Inflammatory macrophage treated with lipopolysaccharide for 4 hours (primary cell): ENCODE results near the gene CPOX.

Experiments
- DNase-seq: peaks from one replicate; pipeline ENCODE4 v3.0.0-alpha.2; 2020

CPOX gene

GRCh38 chr3:98594628-98595324, 1.4 kb upstream of the CPOX start:
- DNase-seq: no peak

- peak; percentile 34 for DNase-seq
These were observed 971 bp downstream of the CPOX start for GRCh38 chr3:98592345-98592935.

GRCh38 chr3:98589331-98590036, 3.9 kb downstream of the CPOX start:
- no peak for DNase-seq

GRCh38 chr3:98588065-98588464, 5.3 kb downstream of the CPOX start:
- no peak for DNase-seq

- DNase-seq: peak; percentile 62
These were observed 5.8 kb downstream of the CPOX start for GRCh38 chr3:98587654-98588053.

- no peak for DNase-seq
These were observed 8.9 kb downstream of the CPOX start for GRCh38 chr3:98584547-98584946.

GRCh38 chr3:98583766-98584165, 9.6 kb downstream of the CPOX start:
- DNase-seq: no peak

- DNase-seq: no peak
These were observed 11.4 kb downstream of the CPOX start for GRCh38 chr3:98582042-98582441.

- no peak for DNase-seq
These were observed 11.9 kb downstream of the CPOX start for GRCh38 chr3:98581474-98581873.

GRCh38 chr3:98580401-98581386, 12.7 kb downstream of the CPOX start:
- DNase-seq: no peak

- no peak for DNase-seq
These were observed 16.1 kb downstream of the CPOX start for GRCh38 chr3:98577178-98577895.

GRCh38 chr3:98574132-98574531, 19.3 kb downstream of the CPOX start:
- DNase-seq: no peak

GRCh38 chr3:98573181-98573728, 20.2 kb downstream of the CPOX start:
- peak; percentile 36 for DNase-seq

- DNase-seq: no peak
These were observed 25.0 kb downstream of the CPOX start for GRCh38 chr3:98568402-98568801.

- no peak for DNase-seq
These were observed 25.6 kb downstream of the CPOX start for GRCh38 chr3:98567666-98568270.

GRCh38 chr3:98565843-98566242, 27.6 kb downstream of the CPOX start:
- DNase-seq: no peak

GRCh38 chr3:98565237-98565643, 28.2 kb downstream of the CPOX start:
- DNase-seq: peak; percentile 22

GRCh38 chr3:98564282-98565005, 29.0 kb downstream of the CPOX start:
- DNase-seq: no peak

- DNase-seq: peak; percentile 75
These were observed 29.6 kb downstream of the CPOX start for GRCh38 chr3:98563661-98564281.
